ENCODE measurements around the gene CNRIP1.

The CNRIP1 gene

DNA sequence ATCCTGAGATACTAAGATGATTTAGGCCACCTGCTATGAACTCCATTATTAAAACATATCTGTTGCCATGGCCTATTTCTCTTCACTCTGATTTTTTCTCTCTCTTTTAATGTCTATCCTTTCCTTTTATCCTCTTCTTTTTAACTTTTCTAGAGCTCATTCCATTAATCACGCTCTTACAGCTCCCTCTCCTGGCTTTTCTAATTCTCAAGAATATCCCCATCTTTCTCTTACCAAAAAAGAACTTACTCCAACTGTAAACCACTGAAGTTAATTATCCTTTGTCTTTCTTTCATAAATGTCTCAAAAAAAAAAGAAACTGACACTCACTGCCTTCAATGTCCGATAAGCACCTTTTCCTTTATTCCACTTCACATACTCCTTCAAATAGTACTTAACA lies 75.3 kb downstream of the CNRIP1 start:
- TF ChIP-seq, protein P1, sequence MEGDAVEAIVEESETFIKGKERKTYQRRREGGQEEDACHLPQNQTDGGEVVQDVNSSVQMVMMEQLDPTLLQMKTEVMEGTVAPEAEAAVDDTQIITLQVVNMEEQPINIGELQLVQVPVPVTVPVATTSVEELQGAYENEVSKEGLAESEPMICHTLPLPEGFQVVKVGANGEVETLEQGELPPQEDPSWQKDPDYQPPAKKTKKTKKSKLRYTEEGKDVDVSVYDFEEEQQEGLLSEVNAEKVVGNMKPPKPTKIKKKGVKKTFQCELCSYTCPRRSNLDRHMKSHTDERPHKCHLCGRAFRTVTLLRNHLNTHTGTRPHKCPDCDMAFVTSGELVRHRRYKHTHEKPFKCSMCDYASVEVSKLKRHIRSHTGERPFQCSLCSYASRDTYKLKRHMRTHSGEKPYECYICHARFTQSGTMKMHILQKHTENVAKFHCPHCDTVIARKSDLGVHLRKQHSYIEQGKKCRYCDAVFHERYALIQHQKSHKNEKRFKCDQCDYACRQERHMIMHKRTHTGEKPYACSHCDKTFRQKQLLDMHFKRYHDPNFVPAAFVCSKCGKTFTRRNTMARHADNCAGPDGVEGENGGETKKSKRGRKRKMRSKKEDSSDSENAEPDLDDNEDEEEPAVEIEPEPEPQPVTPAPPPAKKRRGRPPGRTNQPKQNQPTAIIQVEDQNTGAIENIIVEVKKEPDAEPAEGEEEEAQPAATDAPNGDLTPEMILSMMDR (IDR thresholded peaks at IDR 0.05; ENCODE audit: low read depth, low read length) = peak; percentile 22
- in situ Hi-C loops (cut with HindIII; ENCODE audit: low sequenced_read_pairs) = no loop called here
- no peak overlapping the region for H3K4me3 ChIP-seq (ENCODE audit: low read depth, low read length)
- no peak for DNase-seq (ENCODE audit: low read depth, low spot score)

Data from astrocyte of the spinal cord (primary cell).